Stimulated activated CD8-positive, alpha-beta memory T cell treated with anti-CD3 and anti-CD28 coated beads, Interleukin-4, amount 100 ng/mL, for 1 hour (primary cell): ENCODE data around the gene RETSAT.
"Not testable (repeated sequence)": the region's sequence is repeated elsewhere in the genome, so short reads cannot be mapped to it uniquely, and the experiment has no call there.

Experiments used
- DNase-seq, 2 donors: peaks; one replicate each; pipeline ENCODE4 v3.0.0-alpha.2; 2020; ENCODE audit warnings: low read depth in 2 of 2, low spot score in 1 of 2

RETSAT gene

GRCh38 chr2:85334928-85335327, 19.4 kb downstream of the RETSAT start:
- no peak for DNase-seq

- DNase-seq, result not testable (repeated sequence)
Measured at GRCh38 chr2:85333877-85334276, 20.5 kb downstream of the RETSAT start.

- DNase-seq, result no peak
Measured at GRCh38 chr2:85330839-85331636, 23.3 kb downstream of the RETSAT start.

- DNase-seq, result not testable (repeated sequence)
Measured at GRCh38 chr2:85329701-85330100, 24.6 kb downstream of the RETSAT start.

- no peak for DNase-seq
Measured at GRCh38 chr2:85329181-85329651, 25.1 kb downstream of the RETSAT start.

GRCh38 chr2:85327822-85328617, 26.3 kb downstream of the RETSAT start, which contains the start of gene TGOLN2:
TSS of gene TGOLN2 (minus strand) at chr2:85327989. CDS start at chr2:85327962, 27 bp downstream.
- DNase-seq, result peak; percentile 88

- DNase-seq, result peak in 1 of 2 donors; percentile 14
Measured at GRCh38 chr2:85327160-85327821, 27.0 kb downstream of the RETSAT start.

GRCh38 chr2:85326406-85327159, 27.7 kb downstream of the RETSAT start:
- no peak for DNase-seq

GRCh38 chr2:85325466-85325811, 28.9 kb downstream of the RETSAT start:
- DNase-seq, result no peak

GRCh38 chr2:85324639-85325465, 29.5 kb downstream of the RETSAT start:
- no peak for DNase-seq

- DNase-seq, result not testable (repeated sequence)
Measured at GRCh38 chr2:85323988-85324367, 30.4 kb downstream of the RETSAT start.

- no peak for DNase-seq
Measured at GRCh38 chr2:85323351-85323987, 30.9 kb downstream of the RETSAT start.

- no peak for DNase-seq
Measured at GRCh38 chr2:85319796-85320195, 34.5 kb downstream of the RETSAT start.

- no peak for DNase-seq
Measured at GRCh38 chr2:85318222-85319074, 35.9 kb downstream of the RETSAT start.

GRCh38 chr2:85315921-85316320, 38.4 kb downstream of the RETSAT start:
- DNase-seq, result not testable (repeated sequence)

GRCh38 chr2:85314884-85315242, 39.5 kb downstream of the RETSAT start:
- no peak for DNase-seq

- DNase-seq, result no peak
Measured at GRCh38 chr2:85312404-85312803, 41.9 kb downstream of the RETSAT start.

- no peak for DNase-seq
Measured at GRCh38 chr2:85310330-85310729, 44.0 kb downstream of the RETSAT start.
